ENCODE measurements around the gene SPTBN1. TPM values are rescaled to one million over a fixed set of nuclear protein-coding genes. Genes with fewer than 3 reads are reported as not detected.

SPTBN1 gene
- total and polyA plus RNA-seq, 2 donors (not counting 3 experiments of a cell fraction or from before 2014, with no cell fraction given), result 63.3 to 320 TPM

GRCh38 chr2:54435325-54436226 is 20.6 kb upstream of the SPTBN1 start:
- Histone ChIP-seq H3K4me2 (ENCODE audit: insufficient read depth, low read length) (no peak overlapping the region), H3K4me3 (replicated peaks in 1 of 3; ENCODE audit: insufficient read depth in 1 of 3, low read depth in 1 of 3, low read length in 3 of 3) (no peak overlapping the region), H3K79me2 (ENCODE audit: control insufficient read depth, insufficient read depth, low read length) (no peaks in the 10 kb centered on the region), H3K9ac (replicated peaks; ENCODE audit: extremely low read depth, insufficient read depth, low read length) (no peak overlapping the region), H3K36me3 (ENCODE audit: control insufficient read depth in 2 of 2, extremely low read depth in 1 of 2, insufficient read depth in 2 of 2, low read length in 2 of 2) (no peaks in the 10 kb centered on the region), H3K9me1 (replicated peaks; ENCODE audit: control insufficient read depth, extremely low read depth, insufficient read depth, low read length) (no peaks in the 10 kb centered on the region), H3K27ac (ENCODE audit: insufficient read depth, low read depth, low read length) (no peak overlapping the region), H3K4me1 (ENCODE audit: control insufficient read depth, extremely low read depth, insufficient read depth, low read length) (peaks cover 7% of the 10 kb centered on the region), H3K27me3 (ENCODE audit: control insufficient read depth in 2 of 2, insufficient read depth in 2 of 2, low read length in 2 of 2) (no peaks in the 10 kb centered on the region), H3K9me3 (replicated peaks; ENCODE audit: control insufficient read depth, insufficient read depth, low read length) (no peaks in the 10 kb centered on the region), H2AFZ (ENCODE audit: low read depth, low read length) (no peak overlapping the region), H4K20me1 (replicated peaks; ENCODE audit: control insufficient read depth, extremely low read depth, insufficient read depth, low read length) (no peaks in the 10 kb centered on the region)
- DNase-seq (ENCODE audit: low read depth, low spot score), result no peak
- ChIA-PET POLR2A (no interaction called here), CTCF (interaction anchor here (0.9 to 2.0 kb wide), 3 partner anchors 14 to 98 kb away, joined by 3 to 4 read pairs (median 3); no protein-coding TSS in a partner anchor)
- BruUV-seq (replicated peaks), result no TSS peak
- no peak for FAIRE-seq
- TF ChIP-seq GATA2 (IDR thresholded peaks at IDR 0.05; ENCODE audit: insufficient read depth, insufficient read length, low read depth, low read length) (no peak), POLR2AphosphoS5 (IDR thresholded peaks at IDR 0.05; ENCODE audit: insufficient read depth, low read depth, low read length) (no peak), EZH2 (IDR thresholded peaks at IDR 0.05; ENCODE audit: borderline replicate concordance, low read depth, low read length, severe bottlenecking) (no peak), MAX (IDR thresholded peaks at IDR 0.05; ENCODE audit: insufficient read depth, insufficient read length) (no peak), MYC (IDR thresholded peaks at IDR 0.05; ENCODE audit: low read depth, low read length) (no peak), POLR2A (IDR thresholded peaks at IDR 0.05; ENCODE audit: low read depth, low read length) (no peak), JUN (IDR thresholded peaks at IDR 0.05; ENCODE audit: borderline replicate concordance, insufficient read depth, insufficient read length, low read depth) (no peak), FOS (IDR thresholded peaks at IDR 0.05; ENCODE audit: borderline replicate concordance, insufficient read depth, low read length) (no peak)
- TF ChIP-seq, protein P1, sequence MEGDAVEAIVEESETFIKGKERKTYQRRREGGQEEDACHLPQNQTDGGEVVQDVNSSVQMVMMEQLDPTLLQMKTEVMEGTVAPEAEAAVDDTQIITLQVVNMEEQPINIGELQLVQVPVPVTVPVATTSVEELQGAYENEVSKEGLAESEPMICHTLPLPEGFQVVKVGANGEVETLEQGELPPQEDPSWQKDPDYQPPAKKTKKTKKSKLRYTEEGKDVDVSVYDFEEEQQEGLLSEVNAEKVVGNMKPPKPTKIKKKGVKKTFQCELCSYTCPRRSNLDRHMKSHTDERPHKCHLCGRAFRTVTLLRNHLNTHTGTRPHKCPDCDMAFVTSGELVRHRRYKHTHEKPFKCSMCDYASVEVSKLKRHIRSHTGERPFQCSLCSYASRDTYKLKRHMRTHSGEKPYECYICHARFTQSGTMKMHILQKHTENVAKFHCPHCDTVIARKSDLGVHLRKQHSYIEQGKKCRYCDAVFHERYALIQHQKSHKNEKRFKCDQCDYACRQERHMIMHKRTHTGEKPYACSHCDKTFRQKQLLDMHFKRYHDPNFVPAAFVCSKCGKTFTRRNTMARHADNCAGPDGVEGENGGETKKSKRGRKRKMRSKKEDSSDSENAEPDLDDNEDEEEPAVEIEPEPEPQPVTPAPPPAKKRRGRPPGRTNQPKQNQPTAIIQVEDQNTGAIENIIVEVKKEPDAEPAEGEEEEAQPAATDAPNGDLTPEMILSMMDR (IDR thresholded peaks at IDR 0.05; ENCODE audit: extremely low read depth in 1 of 2, insufficient read depth in 1 of 2, low read depth in 1 of 2, low read length in 2 of 2), result no peak
- intact Hi-C loops (cut with micrococcal nuclease) (no loop called here), dilution Hi-C loops (cut with MboI; ENCODE audit: extremely low pct_ligation_motif_present, low sequenced_read_pairs) (no loop called here)
